CD4-positive, alpha-beta T cell treated with Interleukin-17A for 4 hours (primary cell): ENCODE results near the gene RAPGEF2.

ENCODE experiments used
- DNase-seq: peaks from one replicate; pipeline ENCODE4 v3.0.0-alpha.2; 2020; ENCODE audit warnings: mixed read lengths

The RAPGEF2 gene

DNA sequence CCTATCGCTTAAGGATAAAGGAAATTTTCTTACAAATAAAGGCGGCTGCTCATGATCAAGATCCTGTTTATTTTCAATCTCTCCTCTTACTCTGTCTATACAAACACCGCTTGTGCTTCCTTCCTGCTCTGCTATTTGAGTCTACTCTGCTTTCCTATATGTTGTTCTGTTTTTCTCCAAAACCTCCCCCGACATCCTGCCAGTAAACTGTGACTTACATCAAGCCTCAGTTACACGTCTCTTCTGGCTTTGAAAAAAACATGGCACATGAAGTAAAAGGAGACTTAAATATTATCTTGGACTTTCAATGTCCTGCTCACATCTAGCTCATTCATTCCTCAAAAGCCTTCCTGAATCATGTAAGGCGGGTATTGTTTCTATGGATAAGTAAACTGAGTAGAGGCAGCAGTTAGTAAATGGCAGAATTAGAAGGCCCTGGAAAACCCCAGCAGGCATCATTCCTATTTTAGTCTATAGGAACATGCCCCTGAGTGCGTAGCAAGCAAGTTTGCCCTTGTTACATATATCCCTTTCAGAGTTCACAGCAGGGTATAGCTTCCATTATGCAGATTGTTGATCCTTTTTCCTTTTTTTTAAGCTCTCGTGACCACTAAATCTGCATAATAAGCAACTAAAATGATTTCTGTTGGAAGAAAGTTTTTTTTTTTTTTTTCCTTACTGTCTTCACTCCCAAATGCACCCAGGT is 280.1 kb downstream of the RAPGEF2 start:
- DNase-seq = no peak

DNA sequence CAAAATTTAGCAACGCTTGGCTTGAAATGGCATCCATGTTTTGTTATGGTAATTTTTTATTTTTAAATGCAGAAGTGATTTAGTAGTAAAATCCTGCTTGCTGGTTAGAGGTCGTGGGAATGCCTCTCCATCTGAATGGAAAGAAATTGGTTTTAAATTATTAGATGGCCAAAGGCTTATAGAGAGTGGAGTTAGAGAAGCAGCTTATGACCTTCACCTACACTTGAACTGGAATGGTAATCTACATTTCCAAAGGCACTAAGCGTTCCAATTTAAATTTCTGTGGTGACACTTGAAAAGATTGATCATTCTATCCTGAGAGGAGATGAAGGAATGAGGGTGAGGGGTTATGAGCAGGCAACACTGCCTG is 280.7 kb downstream of the RAPGEF2 start:
- no peak for DNase-seq

DNA sequence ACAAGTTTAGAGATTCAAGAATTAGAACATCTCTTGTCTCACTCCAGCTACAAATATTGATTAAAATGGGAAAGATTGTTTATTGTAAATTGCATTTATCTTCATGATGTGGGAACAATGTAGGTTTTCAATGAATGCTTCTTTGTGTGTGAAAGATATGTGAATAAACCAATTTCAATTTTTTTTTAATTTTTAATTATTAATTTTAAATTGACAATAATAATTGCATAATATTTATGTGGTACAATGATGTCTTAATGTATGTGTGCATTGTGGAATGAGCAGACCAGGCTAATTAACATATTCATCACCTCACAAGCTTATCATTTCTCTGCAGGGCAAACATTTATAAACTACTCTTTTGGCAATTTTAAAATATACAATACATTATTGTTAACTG is 281.1 kb downstream of the RAPGEF2 start:
- no peak for DNase-seq

DNA sequence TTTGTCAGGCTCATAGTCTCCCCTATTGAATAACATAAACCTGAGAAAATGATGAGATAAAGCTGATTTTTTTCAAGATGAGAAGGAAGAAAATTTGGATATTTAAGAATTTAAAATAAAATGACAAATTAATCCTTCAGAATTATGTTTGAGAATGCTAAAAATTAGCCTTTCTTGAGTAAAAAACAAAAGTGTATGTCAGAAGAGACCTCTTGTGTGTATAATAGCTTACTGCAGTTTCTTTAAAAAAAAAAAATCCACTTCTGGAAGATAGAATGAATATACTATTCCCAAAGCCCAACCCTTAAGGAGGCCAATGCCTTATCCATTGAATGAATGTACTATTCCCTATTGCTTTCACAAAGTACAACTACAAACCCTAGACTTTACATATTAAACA is 281.8 kb downstream of the RAPGEF2 start:
- no peak for DNase-seq

DNA sequence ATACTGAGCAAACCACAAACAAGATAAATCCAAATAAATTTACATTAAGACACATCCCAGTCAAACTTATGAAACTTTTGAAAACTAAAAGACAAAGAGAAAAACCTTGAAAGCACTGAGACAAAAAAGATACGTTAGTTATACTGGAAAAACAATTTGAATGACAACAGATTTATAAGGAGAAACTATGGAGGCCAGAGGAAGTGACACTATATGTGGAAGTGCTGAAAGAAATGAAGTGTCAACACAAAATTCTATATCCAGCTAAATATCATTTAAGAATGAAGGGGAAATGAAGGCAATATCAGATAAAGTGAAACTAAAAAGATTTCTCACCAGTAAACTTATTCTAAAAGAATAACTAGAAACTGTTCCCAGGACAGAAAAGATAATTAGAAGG is 283.7 kb downstream of the RAPGEF2 start:
- no peak for DNase-seq

DNA sequence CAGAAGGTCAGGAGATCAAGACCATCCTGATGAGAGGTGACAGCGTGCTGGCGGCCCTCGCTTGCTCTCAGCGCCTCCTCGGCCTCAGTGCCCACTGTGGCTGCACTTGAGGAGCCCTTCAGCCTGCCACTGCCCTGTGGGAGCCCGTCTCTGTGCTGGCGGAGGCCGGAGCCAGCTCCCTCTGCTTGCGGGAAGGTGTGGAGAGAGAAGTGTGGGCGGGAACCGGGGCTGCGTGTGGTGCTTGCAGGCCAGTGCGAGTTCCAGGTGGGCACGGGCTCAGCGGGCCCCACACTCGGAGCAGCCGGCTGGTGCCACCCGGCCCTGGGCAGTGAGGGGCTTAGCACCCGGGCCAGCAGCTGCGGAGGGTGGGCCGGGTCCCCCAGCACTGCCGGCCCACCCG is 286.9 kb downstream of the RAPGEF2 start:
- no peak for DNase-seq

DNA sequence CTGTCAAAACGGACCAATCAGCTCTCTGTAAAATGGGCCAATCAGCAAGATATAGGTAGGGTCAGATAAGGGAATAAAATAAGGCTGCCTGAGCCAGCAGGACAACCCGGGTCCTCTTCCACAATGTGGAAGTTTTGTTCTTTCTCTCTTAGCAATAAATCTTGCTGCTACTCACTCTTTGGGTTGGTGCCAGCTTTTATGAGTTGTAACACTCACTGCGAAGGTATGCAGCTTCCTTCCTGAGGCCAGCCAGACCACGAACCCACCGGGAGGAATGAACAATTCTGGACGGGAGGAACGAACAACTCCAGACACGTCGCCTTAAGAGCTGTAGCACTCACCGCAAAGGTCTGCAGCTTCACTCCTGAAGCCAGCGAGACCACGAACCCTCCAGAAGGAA is 287.8 kb downstream of the RAPGEF2 start:
- no peak for DNase-seq

DNA sequence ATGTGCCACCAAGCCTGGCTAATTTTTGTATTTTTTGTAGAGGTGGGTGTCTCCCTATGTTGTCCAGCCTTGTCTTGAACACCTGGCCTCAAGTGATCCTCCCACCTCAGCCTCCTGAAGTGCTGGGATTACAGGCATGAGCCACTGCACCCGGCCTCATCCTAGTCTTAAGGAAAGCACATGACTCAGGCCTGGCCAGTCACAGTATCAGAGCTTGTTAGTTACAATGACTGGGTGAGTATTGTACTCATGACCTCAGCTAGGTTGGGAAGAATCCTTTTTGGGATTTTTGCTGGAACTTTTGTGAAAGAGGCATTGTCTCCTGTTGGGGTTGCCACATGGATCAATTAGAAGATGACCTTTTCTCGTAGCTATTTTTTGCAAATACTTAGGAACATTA is 292.8 kb downstream of the RAPGEF2 start:
- no peak for DNase-seq

DNA sequence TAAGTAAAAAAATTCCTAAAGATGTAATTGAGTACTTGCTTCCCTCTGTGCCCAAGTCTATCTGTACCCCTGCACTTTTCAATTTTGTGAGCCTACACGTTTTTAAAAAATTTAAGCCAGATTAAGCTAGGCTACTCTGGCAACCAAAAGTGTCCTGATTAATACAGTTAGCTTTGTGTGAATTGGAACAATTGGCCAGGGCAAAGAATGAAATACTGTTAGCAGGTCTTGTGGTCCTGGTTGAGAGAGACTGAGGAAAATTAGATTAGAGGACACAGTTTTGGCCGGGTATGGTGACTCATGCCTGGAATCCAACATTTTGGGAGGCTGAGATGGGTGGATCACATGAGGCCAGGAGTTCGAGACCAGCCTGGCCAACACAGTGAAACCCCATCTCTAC is 293.3 kb downstream of the RAPGEF2 start:
- no peak for DNase-seq

DNA sequence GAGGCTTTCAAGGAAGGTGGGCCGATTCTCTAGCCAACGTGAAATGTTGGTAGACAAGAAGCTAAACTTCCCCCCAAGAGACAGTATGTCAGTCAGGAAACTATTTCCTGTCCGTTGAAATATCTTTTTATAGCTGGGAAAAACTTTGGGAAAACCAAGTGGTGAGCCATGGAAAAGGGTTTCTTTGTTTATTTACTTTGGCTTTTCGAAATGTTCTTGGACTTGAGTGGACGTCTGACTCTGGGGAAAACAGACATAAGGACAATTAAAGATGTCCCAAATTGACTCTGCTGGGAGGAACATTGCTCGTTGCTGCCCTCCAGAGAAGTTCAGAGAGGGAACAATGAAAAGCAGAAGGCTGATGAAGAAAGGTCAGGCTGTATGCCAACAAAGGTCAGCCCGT is 295.4 kb downstream of the RAPGEF2 start:
- no peak for DNase-seq

DNA sequence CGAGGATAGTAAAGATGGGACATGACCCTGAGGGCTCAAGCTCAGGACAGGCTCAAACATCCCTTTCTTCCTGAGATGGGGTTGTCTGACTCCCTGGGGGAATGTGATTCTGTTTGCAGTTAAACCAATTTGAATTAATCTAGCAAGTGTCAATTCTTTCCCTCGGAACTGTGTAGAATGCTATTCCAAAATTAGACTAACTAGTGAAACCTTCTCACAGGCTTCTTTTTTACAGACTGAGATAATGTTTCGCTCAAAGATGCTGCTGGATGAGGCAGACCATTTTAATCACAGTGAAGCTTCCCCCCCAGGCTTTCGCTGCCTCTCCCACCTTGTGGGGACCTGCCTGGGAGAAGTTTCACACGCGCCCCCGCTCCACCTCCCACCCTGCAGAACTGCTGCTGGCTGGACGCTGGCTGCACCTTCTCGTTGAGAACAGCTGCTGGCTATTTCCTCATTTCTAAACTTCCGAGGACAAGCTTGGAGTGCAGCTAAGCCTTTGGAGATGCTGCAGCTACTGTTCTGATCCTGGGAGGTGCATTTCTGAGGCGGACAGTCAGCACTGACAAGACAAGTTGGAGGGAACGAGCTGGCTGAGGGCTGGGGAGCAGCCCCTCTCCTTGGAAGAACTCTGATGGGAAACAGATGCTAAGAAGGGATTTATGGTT is 297.8 kb downstream of the RAPGEF2 start:
- no peak for DNase-seq

DNA sequence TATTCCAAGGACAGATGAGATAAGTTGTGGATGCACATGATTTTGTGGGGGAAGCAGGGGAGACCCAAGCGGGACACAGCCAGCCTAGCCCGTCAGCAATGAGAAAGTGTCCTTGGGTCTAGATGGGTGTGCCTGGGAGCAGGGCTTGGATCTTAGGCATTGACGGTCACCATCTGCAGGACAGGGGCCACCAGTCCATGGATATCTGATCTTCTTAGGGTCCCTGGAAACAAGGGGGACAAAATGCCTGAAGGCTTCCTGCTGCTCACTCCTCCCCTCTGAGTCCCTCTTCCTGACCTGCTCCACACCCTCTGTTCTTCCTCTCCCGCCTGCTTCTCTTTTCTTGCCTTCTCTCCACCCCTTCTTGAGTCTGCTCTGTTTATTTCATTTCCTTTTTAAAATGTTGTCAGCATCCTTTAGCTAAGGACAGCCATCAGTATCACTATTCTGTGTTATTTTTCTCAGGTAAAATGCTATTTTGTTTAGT is 298.4 kb downstream of the RAPGEF2 start:
- DNase-seq = no peak

DNA sequence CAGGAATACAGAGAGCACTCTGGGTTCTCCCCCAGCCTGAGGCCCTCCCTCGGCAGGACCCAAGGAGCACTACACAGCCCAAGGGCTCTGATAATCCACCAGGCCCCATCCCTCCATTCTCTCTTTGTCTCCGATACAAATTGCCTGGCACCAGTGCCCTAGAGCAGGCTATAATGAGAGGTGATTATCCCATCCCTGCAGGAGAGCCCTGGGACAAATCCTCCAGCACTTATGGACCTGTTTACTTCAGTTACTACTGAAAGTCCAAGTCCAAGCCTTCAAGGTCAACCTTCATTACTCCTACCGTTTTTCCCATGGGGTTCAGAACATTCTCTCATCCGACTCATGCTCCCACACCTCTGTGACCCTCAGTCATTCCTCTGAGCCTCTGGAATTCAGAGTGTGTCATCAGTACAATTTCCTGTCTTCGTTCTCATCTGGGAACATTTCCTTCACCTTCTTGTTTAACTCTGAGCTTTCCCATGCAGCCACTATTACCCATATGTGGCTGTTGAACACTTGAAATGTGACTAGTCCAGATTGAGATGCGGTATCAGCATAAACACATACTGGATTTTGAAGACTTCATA is 299.0 kb downstream of the RAPGEF2 start:
- no peak for DNase-seq
